ENCODE data around the gene CEP192. TPM values are rescaled to one million over a fixed set of nuclear protein-coding genes. Genes with fewer than 3 reads are reported as not detected.

The CEP192 gene, protein sequence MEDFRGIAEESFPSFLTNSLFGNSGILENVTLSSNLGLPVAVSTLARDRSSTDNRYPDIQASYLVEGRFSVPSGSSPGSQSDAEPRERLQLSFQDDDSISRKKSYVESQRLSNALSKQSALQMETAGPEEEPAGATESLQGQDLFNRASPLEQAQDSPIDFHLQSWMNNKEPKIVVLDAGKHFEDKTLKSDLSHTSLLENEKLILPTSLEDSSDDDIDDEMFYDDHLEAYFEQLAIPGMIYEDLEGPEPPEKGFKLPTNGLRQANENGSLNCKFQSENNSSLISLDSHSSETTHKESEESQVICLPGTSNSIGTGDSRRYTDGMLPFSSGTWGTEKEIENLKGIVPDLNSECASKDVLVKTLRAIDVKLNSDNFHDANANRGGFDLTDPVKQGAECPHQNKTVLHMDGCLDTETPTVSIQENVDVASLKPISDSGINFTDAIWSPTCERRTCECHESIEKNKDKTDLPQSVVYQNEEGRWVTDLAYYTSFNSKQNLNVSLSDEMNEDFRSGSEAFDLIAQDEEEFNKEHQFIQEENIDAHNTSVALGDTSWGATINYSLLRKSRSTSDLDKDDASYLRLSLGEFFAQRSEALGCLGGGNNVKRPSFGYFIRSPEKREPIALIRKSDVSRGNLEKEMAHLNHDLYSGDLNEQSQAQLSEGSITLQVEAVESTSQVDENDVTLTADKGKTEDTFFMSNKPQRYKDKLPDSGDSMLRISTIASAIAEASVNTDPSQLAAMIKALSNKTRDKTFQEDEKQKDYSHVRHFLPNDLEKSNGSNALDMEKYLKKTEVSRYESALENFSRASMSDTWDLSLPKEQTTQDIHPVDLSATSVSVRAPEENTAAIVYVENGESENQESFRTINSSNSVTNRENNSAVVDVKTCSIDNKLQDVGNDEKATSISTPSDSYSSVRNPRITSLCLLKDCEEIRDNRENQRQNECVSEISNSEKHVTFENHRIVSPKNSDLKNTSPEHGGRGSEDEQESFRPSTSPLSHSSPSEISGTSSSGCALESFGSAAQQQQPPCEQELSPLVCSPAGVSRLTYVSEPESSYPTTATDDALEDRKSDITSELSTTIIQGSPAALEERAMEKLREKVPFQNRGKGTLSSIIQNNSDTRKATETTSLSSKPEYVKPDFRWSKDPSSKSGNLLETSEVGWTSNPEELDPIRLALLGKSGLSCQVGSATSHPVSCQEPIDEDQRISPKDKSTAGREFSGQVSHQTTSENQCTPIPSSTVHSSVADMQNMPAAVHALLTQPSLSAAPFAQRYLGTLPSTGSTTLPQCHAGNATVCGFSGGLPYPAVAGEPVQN (N-terminal part only)
- total RNA-seq (10 to 100 TPM; 19.8 to 30.4 (median 25.4) TPM), polyA plus RNA-seq (10 to 100 TPM in 2 of 3 donors, 1 to 10 TPM in 1; 4.6 to 13.8 (median 12.6) TPM)

DNA sequence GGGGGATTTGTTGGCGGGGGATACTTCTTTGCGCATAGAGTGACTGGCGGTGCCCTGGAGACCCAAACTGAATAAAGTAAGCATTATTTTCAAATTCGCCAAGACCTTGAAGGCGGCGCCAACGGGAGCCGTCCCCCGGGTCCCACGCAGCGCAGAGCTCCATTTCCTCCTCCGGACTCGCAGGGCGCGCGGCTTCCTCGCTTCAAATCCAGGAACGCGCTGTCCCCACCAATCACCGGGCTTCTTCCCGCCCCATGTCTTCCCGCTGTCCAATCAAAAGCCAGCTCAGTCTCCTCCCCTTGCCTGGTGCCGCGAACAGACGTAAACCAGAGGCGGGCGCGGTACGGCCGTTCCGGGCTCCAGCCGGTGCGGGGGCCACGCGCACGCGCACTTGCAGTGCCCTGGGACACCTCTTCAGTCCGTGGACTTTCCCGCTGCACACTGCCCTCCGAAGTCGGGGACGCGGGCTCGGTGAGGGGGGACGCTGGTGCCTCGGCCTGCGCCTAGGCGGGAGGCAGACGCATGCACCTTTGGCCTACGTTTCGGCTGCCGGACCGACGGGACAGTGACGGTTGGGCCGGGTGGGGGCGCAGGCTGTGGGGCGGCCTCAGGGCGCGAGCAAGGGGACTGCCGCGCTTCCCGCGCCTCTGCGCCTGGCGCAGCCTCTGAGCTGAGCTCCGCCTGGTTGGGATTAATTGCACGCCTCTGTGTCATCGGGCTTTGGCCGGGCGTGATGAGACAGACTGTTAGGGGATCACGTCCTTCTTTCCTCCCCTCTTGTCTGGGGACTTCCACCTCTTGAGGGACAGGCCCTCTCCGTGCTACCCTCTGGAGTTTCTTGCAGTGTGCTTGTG, at the start of gene CEP192:
CEP192 (plus strand) TSS at position 396 of the 854 bp plus-strand sequence. CDS start 8,063 bp downstream, outside the sequence.
- intact Hi-C loops (cut with DNase I), result loop anchor here (1.0 to 5.0 kb wide), 3 partner anchors 43 to 736 kb away; partner anchors contain the start of genes FAM210A, PTPN2, RNMT and SEH1L
- DNase-seq, result peak; percentile 99
- Histone ChIP-seq H3K4me1 (peaks cover 0 to 29% (median 20%) of the 10 kb centered on the region in 4 donors), H3K9me3 (no peaks in the 10 kb centered on the region), H3K27ac (peak within 1 kb of the TSS; percentile 81 to 88 (median 87)), H3K27me3 (no peaks in the 10 kb centered on the region), H3K4me3 (peak within 1 kb of the TSS; percentile 66 to 86 (median 71)), H3K36me3 (peaks cover 0 to under 1% (median 0%) of the 10 kb centered on the region in 4 donors)
- 0% methylated on average over 73 of the region's 73 CpGs for WGBS, 2 donors
- TF ChIP-seq, protein P1, sequence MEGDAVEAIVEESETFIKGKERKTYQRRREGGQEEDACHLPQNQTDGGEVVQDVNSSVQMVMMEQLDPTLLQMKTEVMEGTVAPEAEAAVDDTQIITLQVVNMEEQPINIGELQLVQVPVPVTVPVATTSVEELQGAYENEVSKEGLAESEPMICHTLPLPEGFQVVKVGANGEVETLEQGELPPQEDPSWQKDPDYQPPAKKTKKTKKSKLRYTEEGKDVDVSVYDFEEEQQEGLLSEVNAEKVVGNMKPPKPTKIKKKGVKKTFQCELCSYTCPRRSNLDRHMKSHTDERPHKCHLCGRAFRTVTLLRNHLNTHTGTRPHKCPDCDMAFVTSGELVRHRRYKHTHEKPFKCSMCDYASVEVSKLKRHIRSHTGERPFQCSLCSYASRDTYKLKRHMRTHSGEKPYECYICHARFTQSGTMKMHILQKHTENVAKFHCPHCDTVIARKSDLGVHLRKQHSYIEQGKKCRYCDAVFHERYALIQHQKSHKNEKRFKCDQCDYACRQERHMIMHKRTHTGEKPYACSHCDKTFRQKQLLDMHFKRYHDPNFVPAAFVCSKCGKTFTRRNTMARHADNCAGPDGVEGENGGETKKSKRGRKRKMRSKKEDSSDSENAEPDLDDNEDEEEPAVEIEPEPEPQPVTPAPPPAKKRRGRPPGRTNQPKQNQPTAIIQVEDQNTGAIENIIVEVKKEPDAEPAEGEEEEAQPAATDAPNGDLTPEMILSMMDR (IDR thresholded peaks at IDR 0.05), result no peak
- TF ChIP-seq EP300 (IDR thresholded peaks at IDR 0.05) (no peak), POLR2A (IDR thresholded peaks at IDR 0.05) (peak; percentile 44 to 66), POLR2AphosphoS5 (IDR thresholded peaks at IDR 0.05) (peak in 3 of 4 donors; percentile 86 to 93 (median 91))

DNA sequence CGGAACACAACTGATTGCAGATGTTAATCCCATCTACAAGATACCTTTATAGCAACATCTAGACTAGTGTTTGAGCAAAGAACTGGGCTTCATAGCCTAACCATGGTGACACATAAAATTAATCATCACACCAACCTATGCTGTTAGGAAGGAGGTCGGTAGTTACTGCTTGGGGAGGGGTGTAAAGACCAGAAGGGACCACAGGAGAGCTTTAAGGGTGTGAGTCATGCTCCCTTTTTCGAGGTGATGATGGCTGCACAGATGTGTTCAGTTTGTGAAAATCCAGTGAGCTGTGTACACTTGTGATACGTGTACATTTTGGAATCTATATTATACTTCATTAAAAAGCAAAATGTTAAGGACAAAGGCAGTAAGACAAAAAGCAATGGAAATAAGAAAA, 47.9 kb upstream of the CEP192 start:
- H3K4me3 ChIP-seq, result no peak overlapping the region
- intact Hi-C loops (cut with DNase I), result loop anchor here (10.0 kb wide), 1 partner anchor 538 kb away; the partner anchor contains the start of gene PRELID3A
- H3K9me3 ChIP-seq, result no peaks in the 10 kb centered on the region
- no peak for DNase-seq
- no peaks in the 10 kb centered on the region for H3K27me3 ChIP-seq
- TF ChIP-seq, protein P1 (IDR thresholded peaks at IDR 0.05), result no peak
- no peak for TF ChIP-seq EP300 (IDR thresholded peaks at IDR 0.05)
- 78 to 80% methylated on average over 4 of the region's 4 CpGs for WGBS, 2 donors
- H3K27ac ChIP-seq, result no peak overlapping the region
- no peaks in the 10 kb centered on the region for H3K36me3 ChIP-seq
- H3K4me1 ChIP-seq, result peaks cover 0 to 17% (median 8%) of the 10 kb centered on the region in 4 donors

DNA sequence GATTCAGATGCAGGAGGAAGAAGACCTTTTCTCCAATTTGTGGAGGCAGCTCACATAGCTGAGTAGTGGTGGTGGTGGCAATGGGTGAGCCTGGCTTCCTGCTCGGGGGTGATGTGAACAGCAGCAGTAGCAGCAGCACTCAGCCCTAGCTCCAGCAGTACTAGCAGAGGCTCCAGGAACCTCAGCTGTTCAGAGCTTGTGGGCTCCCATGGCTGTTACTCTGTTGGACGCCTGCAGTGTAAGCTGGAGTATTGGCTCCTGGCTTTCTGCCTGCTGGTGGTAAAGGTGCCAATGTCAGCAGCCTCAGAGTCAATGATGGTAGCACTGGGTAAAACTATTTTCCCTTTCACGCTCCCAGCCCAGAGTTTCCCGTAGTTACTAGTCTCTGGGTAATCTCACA, 46.5 kb upstream of the CEP192 start:
- no peaks in the 10 kb centered on the region for H3K27me3 ChIP-seq
- no peak overlapping the region for H3K4me3 ChIP-seq
- TF ChIP-seq, protein P1 (IDR thresholded peaks at IDR 0.05), result no peak
- TF ChIP-seq EP300 (IDR thresholded peaks at IDR 0.05), result no peak
- TF ChIP-seq POLR2AphosphoS5 (IDR thresholded peaks at IDR 0.05), result no peak
- no peak for TF ChIP-seq POLR2A (IDR thresholded peaks at IDR 0.05)
- no peak for DNase-seq
- peak overlapping the region in 1 of 4 donors; percentile 13 for H3K27ac ChIP-seq
- H3K36me3 ChIP-seq, result no peaks in the 10 kb centered on the region
- no peaks in the 10 kb centered on the region for H3K9me3 ChIP-seq
- 26 to 61% methylated on average over 4 of the region's 4 CpGs for WGBS, 2 donors
- intact Hi-C loops (cut with DNase I), result loop anchor here (5.0 to 10.0 kb wide), 3 partner anchors 540 to 1092 kb away; partner anchors contain the start of genes CHMP1B, FAM210A, PRELID3A and RNMT
- peaks cover 0 to 24% (median 14%) of the 10 kb centered on the region in 4 donors for H3K4me1 ChIP-seq

All from sigmoid colon (tissue), 7 donors.